ENCODE data around the gene PTPN1.

- TF ChIP-seq GATA2 (IDR thresholded peaks at IDR 0.05; ENCODE audit: low read depth, low read length): no peak
- no peak for TF ChIP-seq GATA3 (IDR thresholded peaks at IDR 0.05; ENCODE audit: low read depth, low read length)
These were observed 87.3 kb downstream of the PTPN1 start for GRCh38 chr20:50597406-50597969.
